IPS-NIHi11 (cell line): ENCODE measurements around the gene MED29.

Source experiments
- DNase-seq: peaks from one replicate; pipeline ENCODE4 v3.0.0; 2012; ENCODE audit warnings: mixed read lengths, low spot score

The MED29 gene

GRCh38 chr19:39390751-39391437 lies at the start of gene MED29, which contains the start of gene PAF1:
TSS of gene MED29 (plus strand) at chr19:39391378. CDS start at chr19:39391423, 45 bp downstream.
TSS of gene PAF1 (minus strand) at chr19:39391106. CDS start at chr19:39390864, 242 bp downstream.
- peak; percentile 93 for DNase-seq

GRCh38 chr19:39341719-39342604 lies 49.2 kb upstream of the MED29 start, which contains the start of gene SAMD4B:
TSS of gene SAMD4B (plus strand) at chr19:39342421. CDS start at chr19:39356894, 14,473 bp downstream.
- peak; percentile 98 for DNase-seq

DNA sequence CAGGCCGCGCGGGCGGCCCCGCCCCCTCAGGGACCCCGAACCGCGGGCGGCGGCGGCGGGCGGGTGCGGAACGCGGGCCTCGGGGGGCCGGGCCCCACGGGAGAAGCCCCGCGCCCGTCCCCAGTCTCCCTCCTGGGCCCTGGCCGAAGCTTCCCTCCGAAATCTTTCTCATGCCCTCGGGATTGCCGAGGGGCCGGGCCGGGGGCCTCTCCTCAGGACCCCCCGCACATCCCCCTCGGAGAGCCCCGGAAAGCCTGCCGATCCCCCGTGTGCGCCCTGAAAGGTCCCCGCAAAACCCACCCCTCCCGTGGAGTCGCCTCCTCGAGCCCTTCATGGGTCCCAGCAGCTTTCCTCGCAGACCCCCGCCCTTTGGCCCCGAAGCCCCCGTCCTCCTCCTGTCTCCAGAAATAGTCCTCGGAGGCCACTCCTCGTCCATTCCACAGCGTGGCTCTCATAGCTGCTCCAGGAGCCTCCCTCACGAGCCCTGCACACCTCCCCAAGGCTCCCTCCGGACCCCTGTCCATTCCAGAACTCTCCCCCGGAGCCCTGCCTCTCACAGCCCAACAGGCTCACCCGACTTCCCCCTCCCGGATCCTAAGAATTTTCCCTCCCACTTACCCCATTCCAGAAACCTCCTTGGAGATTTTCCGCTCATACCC lies 48.4 kb upstream of the MED29 start:
- peak; percentile 29 for DNase-seq

DNA sequence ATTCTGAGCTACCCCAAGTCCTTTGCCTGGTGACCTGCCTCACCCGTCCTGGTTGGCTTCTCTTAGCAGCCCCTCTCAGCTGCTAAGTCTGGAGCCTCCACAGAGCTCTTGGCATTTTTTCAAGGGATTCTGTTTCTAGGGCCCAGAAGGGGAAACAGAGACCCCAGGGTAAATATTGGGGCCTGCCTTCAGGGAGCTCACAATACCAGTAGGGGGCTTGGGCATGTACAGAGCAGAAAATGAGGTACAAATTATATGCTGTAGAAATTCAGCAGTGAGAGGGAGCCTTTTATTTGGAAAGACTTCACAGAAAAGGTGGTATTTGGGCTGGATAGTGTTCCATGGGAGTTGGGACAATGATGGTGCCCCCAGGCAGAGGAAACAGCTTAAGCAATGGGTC lies 45.2 kb upstream of the MED29 start:
- DNase-seq, result no peak

DNA sequence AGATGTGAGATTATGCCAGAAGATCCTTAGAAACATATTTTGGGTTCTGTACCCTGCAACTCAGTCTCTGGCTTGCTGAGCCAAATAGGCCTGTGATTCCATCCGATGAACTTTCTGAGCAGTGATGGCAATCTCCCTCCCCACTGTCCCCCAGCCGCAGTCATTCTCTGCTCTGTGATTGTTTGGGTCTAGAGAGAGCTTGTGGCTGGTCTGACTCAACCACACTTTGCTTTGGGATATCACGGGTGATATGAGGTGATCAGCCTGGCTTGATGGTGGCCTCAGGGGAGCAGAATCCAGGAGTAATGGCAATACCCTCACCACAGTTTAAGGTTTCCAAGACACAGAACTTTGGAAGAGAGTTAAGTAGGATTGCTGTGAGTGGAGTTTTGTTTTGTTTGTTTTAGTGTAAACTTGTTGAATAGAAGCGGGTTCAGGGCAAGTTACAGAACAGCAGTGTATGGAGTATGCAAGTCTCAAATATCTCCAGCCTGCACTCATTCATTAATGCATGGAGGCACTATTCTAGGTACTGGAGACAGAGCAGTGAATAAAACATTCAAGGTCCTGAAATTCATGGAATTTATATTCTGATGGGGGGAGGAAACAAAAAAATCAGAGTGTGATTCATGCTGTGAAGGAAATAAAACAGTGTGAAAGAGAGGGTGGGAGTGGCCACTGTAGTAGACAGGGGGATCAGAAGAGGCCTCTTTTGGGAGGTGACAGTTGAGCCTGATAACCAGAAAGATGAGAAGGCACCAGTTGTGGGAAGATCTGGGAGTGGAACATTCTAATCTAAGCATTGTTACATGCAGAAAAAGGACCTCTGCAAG lies 43.6 kb upstream of the MED29 start:
- no peak for DNase-seq

DNA sequence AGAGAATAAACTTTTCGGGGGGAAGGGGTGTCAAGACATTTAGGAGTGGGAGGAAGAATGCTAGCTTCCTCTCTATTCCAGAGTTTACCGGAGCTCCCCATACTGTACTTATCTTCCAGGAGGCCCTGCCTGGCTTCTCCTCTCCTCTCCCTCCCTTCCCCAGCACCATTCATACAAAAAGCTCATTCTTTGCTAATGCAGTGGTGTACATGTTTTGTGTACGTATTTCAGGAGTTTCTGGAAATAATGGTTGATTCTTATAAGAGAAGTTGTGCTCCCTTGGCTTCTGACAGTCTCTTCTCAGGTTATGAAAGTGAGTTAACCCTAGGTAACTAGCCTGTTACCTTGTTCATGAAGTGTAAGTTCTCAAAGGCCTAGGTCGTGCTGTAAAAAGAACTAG lies 41.9 kb upstream of the MED29 start:
- DNase-seq, result no peak

- no peak for DNase-seq
Measured at GRCh38 chr19:39350156-39350555, 41.0 kb upstream of the MED29 start.

DNA sequence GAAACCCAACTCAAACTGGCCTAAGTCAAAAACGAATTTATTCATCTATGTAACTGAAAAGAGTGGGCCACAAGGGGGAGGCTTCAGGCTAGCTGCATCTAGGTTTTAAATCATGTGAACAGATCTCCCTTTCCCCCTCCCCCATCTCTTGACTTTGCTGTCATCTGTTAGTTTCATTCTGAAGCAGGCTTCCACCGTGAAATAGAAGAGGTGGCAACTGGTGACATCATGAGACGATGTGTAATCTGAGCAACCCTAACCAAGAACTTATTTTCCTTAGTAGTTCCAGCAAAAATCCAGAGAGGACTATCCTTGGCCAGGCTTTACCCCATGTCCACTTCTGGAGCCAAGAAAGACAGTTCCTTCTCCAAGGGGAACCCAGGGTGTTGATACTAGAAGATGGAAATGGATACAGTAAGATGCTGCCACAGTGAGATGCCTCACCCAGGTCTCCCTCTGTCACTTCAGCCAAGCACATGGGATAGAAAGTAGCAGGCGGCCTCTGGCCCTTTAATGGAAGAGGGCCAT lies 39.6 kb upstream of the MED29 start:
- DNase-seq, result no peak

- no peak for DNase-seq
Measured at GRCh38 chr19:39352381-39353255, 38.6 kb upstream of the MED29 start.

DNA sequence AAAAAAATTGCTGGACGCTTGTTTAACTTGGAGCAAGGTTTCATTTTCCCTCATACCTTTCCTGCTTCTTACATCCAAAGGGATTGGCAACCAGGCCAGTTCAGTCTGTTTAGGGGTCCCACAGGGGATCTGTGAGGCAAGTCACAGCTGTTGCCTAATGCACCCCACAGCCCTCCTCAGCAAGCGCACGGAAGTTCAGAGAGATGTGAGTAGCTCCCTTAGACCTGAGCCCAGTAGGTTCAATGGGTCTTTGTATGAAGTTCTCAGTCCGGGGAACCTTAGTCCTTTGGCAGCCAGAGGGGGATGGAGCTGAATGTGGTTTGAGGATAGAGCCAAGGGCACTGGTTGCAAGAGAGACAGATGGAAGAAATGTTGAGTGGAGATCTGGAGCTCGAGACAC lies 35.9 kb upstream of the MED29 start:
- DNase-seq, result no peak

DNA sequence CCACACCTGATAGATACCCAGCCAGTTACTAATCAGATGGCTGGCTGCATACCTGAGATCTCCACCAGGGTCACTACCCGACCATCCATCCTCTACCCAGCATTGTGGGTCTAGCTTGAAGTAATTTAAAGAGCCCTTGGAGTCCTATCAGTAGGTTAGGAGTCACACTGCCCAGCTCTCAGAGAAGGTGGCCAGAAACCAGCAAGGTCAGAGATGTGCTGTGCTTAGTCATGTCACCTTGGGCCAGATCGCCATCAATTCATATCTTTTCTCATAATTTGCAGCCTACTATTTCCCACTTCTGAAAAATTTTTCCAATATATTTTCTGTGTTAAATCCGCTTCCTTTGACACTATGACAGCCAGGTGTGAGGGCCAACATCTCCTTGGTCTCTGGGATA lies 35.1 kb upstream of the MED29 start:
- no peak for DNase-seq

DNA sequence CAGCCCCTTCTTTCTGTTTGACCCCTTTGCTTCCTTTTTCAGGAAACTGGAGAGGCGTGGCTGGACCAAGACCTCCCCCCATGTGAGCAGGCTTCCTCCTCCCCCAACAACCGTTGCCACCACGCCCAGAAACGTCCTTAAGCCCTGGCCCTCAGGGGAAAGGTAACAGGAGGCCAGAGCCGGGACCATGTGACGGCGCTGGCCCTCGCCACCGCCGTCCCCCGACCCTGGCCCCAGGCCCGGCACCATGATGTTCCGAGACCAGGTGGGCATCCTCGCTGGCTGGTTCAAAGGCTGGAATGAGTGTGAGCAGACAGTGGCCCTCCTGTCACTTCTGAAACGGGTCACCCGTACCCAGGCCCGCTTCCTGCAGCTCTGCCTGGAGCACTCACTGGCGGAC lies 34.5 kb upstream of the MED29 start:
- DNase-seq, result no peak

GRCh38 chr19:39359026-39359425 lies 32.2 kb upstream of the MED29 start:
- DNase-seq, result no peak

DNA sequence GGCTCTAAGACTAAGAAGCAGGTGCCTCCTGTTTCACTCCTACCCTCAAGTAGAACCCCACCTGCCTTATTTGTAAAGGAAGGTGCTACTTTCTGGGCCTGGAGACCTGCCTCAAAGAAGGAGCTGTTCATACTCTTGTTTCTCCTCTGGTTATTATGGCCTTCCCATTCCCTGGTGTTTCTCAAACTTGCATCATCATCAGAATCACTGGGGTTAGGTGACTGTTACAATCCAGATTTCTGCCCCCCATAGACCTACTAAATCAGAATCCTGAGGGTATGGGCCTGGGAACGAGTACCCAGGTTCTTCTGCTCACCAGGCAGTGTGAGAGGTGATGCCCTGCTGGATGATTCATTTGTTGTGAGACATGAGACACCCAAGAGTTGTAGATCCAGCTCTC lies 30.6 kb upstream of the MED29 start:
- no peak for DNase-seq

DNA sequence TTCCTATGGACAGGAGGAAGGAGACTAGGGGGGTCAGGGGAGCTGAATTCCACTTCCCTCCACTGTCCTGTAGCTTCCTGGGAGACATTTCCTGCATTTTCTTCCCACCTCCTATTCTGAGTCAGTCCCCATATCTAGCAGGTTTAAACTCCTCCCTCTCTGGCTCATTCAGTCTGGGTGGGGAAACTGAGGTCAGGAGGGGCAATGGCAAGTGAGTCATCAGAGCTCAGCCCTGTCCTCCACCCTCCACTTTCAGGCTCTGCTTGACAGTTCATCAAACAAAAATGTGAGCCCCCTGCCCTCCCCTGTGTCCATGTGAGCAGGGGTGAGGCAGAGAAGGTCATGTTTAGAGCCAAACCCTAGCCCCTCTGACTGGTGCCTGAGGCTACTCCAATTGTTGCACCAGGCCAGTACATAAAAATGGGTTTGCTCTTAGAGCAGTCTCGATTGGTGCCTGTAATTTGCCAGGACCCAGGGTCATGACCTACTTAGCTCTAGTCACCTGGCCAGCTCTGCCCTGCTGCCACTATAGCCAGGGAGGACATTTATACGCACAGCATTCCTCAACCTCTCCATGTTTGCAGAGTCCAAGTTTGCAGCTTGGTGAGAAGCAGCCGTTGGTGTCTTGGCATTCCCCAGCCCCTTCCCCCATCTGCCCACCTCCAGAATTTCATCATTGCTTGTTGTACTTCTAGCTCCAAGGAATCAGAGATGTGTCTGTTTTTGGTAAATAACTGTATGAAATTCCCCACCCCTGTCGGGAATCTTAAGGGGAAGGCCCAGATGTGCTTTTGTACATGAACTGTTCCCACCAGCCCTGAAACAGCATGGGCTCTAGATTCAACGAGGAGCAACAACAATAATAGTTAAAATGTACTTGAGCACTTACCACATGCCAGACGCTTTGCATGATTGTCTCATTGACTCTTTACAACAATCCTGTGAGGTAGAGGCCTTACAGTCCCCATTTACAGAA lies 28.2 kb upstream of the MED29 start:
- DNase-seq, result no peak

GRCh38 chr19:39363901-39364457 lies 27.2 kb upstream of the MED29 start:
- DNase-seq, result no peak

- DNase-seq, result no peak
Measured at GRCh38 chr19:39365531-39365930, 25.6 kb upstream of the MED29 start.

DNA sequence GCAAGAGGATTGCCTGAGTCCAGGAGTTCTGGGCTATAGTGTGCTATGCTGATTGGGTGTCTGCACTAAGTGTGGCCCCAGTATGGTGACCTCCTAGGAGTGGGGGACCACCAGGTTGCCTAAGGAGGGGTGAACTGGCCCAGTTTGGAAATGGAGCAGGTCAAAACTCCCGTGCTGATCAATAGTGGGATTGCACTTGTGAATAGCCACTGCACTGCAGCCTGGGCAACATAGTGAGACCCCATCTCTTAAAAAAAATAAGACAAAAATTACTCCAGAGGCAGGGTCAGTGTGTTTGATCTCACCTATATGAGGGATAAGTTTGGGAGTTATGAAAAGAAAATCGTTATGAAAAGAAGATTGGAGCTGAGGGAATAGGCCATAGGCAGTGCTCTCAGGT lies 22.0 kb upstream of the MED29 start:
- no peak for DNase-seq

DNA sequence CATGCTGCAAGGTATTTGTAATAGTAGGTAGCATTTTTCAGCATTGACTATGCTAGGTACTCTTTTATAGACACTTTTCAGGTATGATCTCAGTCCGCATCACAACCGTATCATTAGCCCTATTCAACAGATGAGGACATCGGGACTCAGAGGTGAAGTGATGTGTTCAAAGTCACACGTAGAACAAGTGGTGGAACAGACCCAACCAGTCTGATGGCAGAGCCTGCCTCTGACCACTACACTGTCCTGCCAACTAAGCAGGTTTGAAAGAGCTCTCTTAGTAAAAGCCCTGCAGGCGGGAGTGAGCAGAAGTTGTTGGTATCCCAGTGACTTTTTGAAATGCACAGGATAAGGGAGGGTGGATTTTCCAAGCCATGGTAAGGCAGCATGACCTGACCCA lies 20.4 kb upstream of the MED29 start:
- DNase-seq, result no peak
